A549 (cell line): ENCODE data around the gene MTCH2. TPM values are rescaled to one million over a fixed set of nuclear protein-coding genes. Genes with fewer than 3 reads are reported as not detected.
A peak's percentile ranks its signal among the peaks of the same experiment; 100 is the strongest.

Experiments used
- ATAC-seq, 2 experiments: fragments of 200-7000 bp in 1 of 2; fragments of >200 bp in 1 of 2; cut with Nextera tagmentation in 1 of 2; cut with Tn5 transposase in 1 of 2; 3 replicates each; pipeline versions ENCODE4 v1.8.0 to v1.9.1; 2018 to 2020; ENCODE audit warnings: mild to moderate bottlenecking in 1 of 2, moderate library complexity in 1 of 2
- CTCF ChIA-PET: fragments of 300-600 bp; sonication (Branson Sonifier 250); formaldehyde crosslinking; extraction: SDS; loops from one replicate; lab custom pipeline; 2021; ENCODE audit warnings: antibody characterized with exemption, inconsistent platforms; lab: Yijun Ruan, JAX
- POLR2A ChIA-PET: fragments of 350-600 bp; formaldehyde crosslinking; extraction: SDS; loops from one replicate; lab custom pipeline; 2021; ENCODE audit warnings: antibody characterized with exemption, inconsistent platforms; lab: Yijun Ruan, JAX
- DNase-seq, 2 experiments: peaks; one replicate each; pipeline versions ENCODE4 v3.0.0 to v3.0.0-alpha.2; 2011 to 2016; ENCODE audit warnings: low read depth in 1 of 2, low spot score in 1 of 2
- FAIRE-seq: peaks from 2 replicates; lab custom pipeline; 2011; peaks lifted over from hg19 to GRCh38; lab: Jason Lieb, UNC
- H3K27ac ChIP-seq, 2 experiments: fragments of >200 bp; sonication (Bioruptor Twin); formaldehyde crosslinking; 3 replicates each; pipeline ENCODE4 v1.5.1; 2016 to 2017
- H3K4me1 ChIP-seq: fragments of >200 bp; sonication (Bioruptor Twin); formaldehyde crosslinking; 3 replicates; pipeline ENCODE4 v1.6.1; 2016
- H3K4me2 ChIP-seq: fragments of >200 bp; sonication (Bioruptor Twin); formaldehyde crosslinking; 3 replicates; pipeline ENCODE4 v1.6.1; 2016
- H3K4me3 ChIP-seq: fragments of >200 bp; sonication (Bioruptor Twin); formaldehyde crosslinking; 3 replicates; pipeline ENCODE4 v1.5.1; 2016
- H3K9me3 ChIP-seq: fragments of >200 bp; sonication (Bioruptor Twin); formaldehyde crosslinking; 3 replicates; pipeline ENCODE4 v1.6.1; 2016
- ATOH8 ChIP-seq: fragments of 250-450 bp; sonication (Bioruptor Pico); IDR thresholded peaks from 2 replicates; pipeline ENCODE4 v1.5.0; 2020; ENCODE audit warnings: low read depth, mild to moderate bottlenecking, moderate library complexity
- BCL3 ChIP-seq: fragments of >200 bp; sonication (Bioruptor Twin); formaldehyde crosslinking; IDR thresholded peaks from 3 replicates; pipeline ENCODE4 v1.6.1; 2016
- BHLHE40 ChIP-seq: IDR thresholded peaks from 2 replicates; pipeline ENCODE4 v1.6.1; 2012; ENCODE audit warnings: low read depth, low read length, inconsistent platforms
- CBX2 ChIP-seq: fragments of 200-600 bp; sonication (generic); IDR thresholded peaks from 2 replicates; pipeline ENCODE4 v1.6.1; 2016; ENCODE audit warnings: low read depth, mild to moderate bottlenecking, borderline replicate concordance
- CBX8 ChIP-seq: fragments of 200-600 bp; sonication (generic); IDR thresholded peaks from 2 replicates; pipeline ENCODE4 v1.6.1; 2016
- CHD2 ChIP-seq: fragments of 150-350 bp; IDR thresholded peaks from 2 replicates; pipeline ENCODE4 v1.6.1; 2014; ENCODE audit warnings: low read length; ENCODE audit not compliant: partially characterized antibody
- E2F6 ChIP-seq: IDR thresholded peaks from 2 replicates; pipeline ENCODE4 v1.6.1; 2012; ENCODE audit warnings: low read depth, borderline replicate concordance
- EHMT2 ChIP-seq: fragments of 200-600 bp; sonication (generic); IDR thresholded peaks from 2 replicates; pipeline ENCODE4 v1.6.1; 2016; ENCODE audit warnings: antibody characterized with exemption, low read depth, mild to moderate bottlenecking, moderate library complexity
- FOSB ChIP-seq: fragments of 250-450 bp; sonication (Bioruptor Pico); IDR thresholded peaks from 2 replicates; pipeline ENCODE4 v1.5.0; 2020; ENCODE audit warnings: mild to moderate bottlenecking, moderate library complexity
- GATA3 ChIP-seq: IDR thresholded peaks from 2 replicates; pipeline ENCODE4 v1.6.1; 2012; ENCODE audit warnings: borderline replicate concordance
- HES2 ChIP-seq: fragments of >200 bp; sonication (Bioruptor Twin); formaldehyde crosslinking; IDR thresholded peaks from 2 replicates; pipeline ENCODE4 v1.6.1; 2016
- HMGXB4 ChIP-seq: fragments of 250-450 bp; sonication (Bioruptor Pico); IDR thresholded peaks from 2 replicates; pipeline ENCODE4 v1.5.0; 2021; ENCODE audit warnings: mild to moderate bottlenecking, moderate library complexity, borderline replicate concordance
- HOXB5 ChIP-seq: fragments of 250-450 bp; sonication (Bioruptor Pico); IDR thresholded peaks from 2 replicates; pipeline ENCODE4 v1.5.0; 2020; ENCODE audit warnings: mild to moderate bottlenecking, moderate library complexity
- JUNB ChIP-seq: fragments of >200 bp; sonication (Bioruptor Twin); formaldehyde crosslinking; IDR thresholded peaks from 2 replicates; pipeline ENCODE4 v1.6.1; 2016
- KDM5A ChIP-seq: fragments of 200-600 bp; sonication (generic); IDR thresholded peaks from 2 replicates; pipeline ENCODE4 v1.6.1; 2016; ENCODE audit warnings: antibody characterized with exemption, mild to moderate bottlenecking
- MAFK ChIP-seq: fragments of 450-650 bp; IDR thresholded peaks from 2 replicates; pipeline ENCODE4 v1.6.1; 2014; ENCODE audit not compliant: partially characterized antibody
- MAZ ChIP-seq: fragments of 150-350 bp; IDR thresholded peaks from 2 replicates; pipeline ENCODE4 v1.6.1; 2014; ENCODE audit warnings: antibody characterized with exemption, low read depth, low read length, borderline replicate concordance
- NFE2L2 ChIP-seq: fragments of 150-350 bp; conservative IDR thresholded peaks from 2 replicates; pipeline ENCODE4 v1.6.1; 2014; ENCODE audit warnings: low read length
- PBX3 ChIP-seq: IDR thresholded peaks from 2 replicates; pipeline ENCODE4 v1.6.1; 2012
- PHF8 ChIP-seq: fragments of 200-600 bp; sonication (generic); IDR thresholded peaks from 2 replicates; pipeline ENCODE4 v1.6.1; 2016; ENCODE audit warnings: low read depth, mild to moderate bottlenecking, antibody characterized with exemption, moderate library complexity, borderline replicate concordance
- POLR2AphosphoS2 ChIP-seq: conservative IDR thresholded peaks from 2 replicates; pipeline ENCODE4 v1.6.1; 2012; ENCODE audit warnings: low read length, improper control_type of control experiment, inconsistent platforms
- RAD21 ChIP-seq, 2 experiments: fragments of >200 bp in 1 of 2; sonication (Bioruptor Twin) in 1 of 2; formaldehyde crosslinking in 1 of 2; IDR thresholded peaks in 1 of 2; conservative IDR thresholded peaks in 1 of 2; 2 replicates in 1 of 2; 3 replicates in 1 of 2; pipeline ENCODE4 v1.6.1; 2012 to 2018; ENCODE audit warnings: inconsistent platforms in 1 of 2
- RFX5 ChIP-seq: fragments of 450-650 bp; IDR thresholded peaks from 2 replicates; pipeline ENCODE4 v1.7.1; 2014; ENCODE audit warnings: antibody characterized with exemption, mild to moderate bottlenecking, moderate library complexity
- RNF2 ChIP-seq: fragments of 200-600 bp; sonication (generic); IDR thresholded peaks from 2 replicates; pipeline ENCODE4 v1.6.1; 2016; ENCODE audit warnings: low read depth, mild to moderate bottlenecking, antibody characterized with exemption, moderate library complexity, borderline replicate concordance
- TFCP2L1 ChIP-seq: fragments of 250-450 bp; sonication (Bioruptor Pico); IDR thresholded peaks from 2 replicates; pipeline ENCODE4 v1.5.0; 2021; ENCODE audit warnings: mild to moderate bottlenecking
- USF2 ChIP-seq: fragments of 450-650 bp; IDR thresholded peaks from 2 replicates; pipeline ENCODE4 v1.6.1; 2014; ENCODE audit warnings: antibody characterized with exemption
- ZFP36 ChIP-seq: fragments of 450-650 bp; IDR thresholded peaks from 2 replicates; pipeline ENCODE4 v1.6.1; 2014; ENCODE audit warnings: borderline replicate concordance; ENCODE audit not compliant: partially characterized antibody
- ZNF302 ChIP-seq: fragments of 250-450 bp; sonication (Bioruptor Pico); IDR thresholded peaks from 2 replicates; pipeline ENCODE4 v1.9.0; 2021; ENCODE audit warnings: inconsistent platforms, mild to moderate bottlenecking, moderate library complexity
- WGBS: methylation state at CpG from one replicate; pipeline ENCODE4 v1.1.6; 2017; ENCODE audit errors: missing lambda C conversion rate; 5-methylcytosine and 5-hydroxymethylcytosine counted together
- polyA plus RNA-seq, 4 experiments: library from polyadenylated mRNA; depleted of rRNA in 3 of 4; stranded (reverse); fragments of >200 nt; fragmentation: RNase III in 1 of 4; extraction: RNeasy Plus Mini Kit Qiagen cat#74134 plus additional on column Dnase treatment in 1 of 4; gene quantifications; 2 replicates in 3 of 4; 3 replicates in 1 of 4; pipeline ENCODE4 v1.2.3, GENCODE V29; 2011 to 2017

Gene MTCH2
- polyA plus RNA-seq, 2 of the 4 experiments (the other 2 are of a cell fraction), result 179 to 222 TPM

- POLR2A ChIA-PET, result interaction anchor here (0.9 to 2.0 kb wide), 3 partner anchors 12 to 151 kb away, joined by 3 to 6 read pairs (median 3); partner anchors contain the start of genes AGBL2, PSMC3 and PTPMT1
- 71% methylated on average over 13 of the region's 13 CpGs for WGBS
- no peak for DNase-seq
- Histone ChIP-seq H3K4me3 (peak overlapping the region; percentile 88), H3K9me3 (no peaks in the 10 kb centered on the region)
- TF ChIP-seq E2F6 (no peak), JUNB (no peak), BHLHE40 (no peak), USF2 (no peak), KDM5A (no peak), CBX8 (no peak), TFCP2L1 (CRISPR knock-in tag) (no peak), RFX5 (no peak), ZNF302 (CRISPR knock-in tag) (no peak), RNF2 (no peak)
- TF ChIP-seq, all 56 proteins: peak for 0
- CTCF ChIA-PET, result interaction anchor here (0.5 to 3.1 kb wide), 6 partner anchors 8 to 699 kb away, joined by 4 to 17 read pairs (median 4); partner anchors contain the start of gene CELF1
- ATAC-seq, result no peak
- Histone ChIP-seq H3K4me1 (peaks cover 20% of the 10 kb centered on the region), H3K4me2 (peak overlapping the region; percentile 88), H3K27ac (peak overlapping the region in 1 of 2 experiments; percentile 96; a peak in 4 of 6 replicates)
- no peak for FAIRE-seq
These were observed 64.8 kb downstream of the MTCH2 start for GRCh38 chr11:47577460-47578041.

- 89% methylated on average over 11 of the region's 11 CpGs for WGBS
- POLR2A ChIA-PET, result interaction anchor here (1.1 kb wide), 1 partner anchor 8 kb away, joined by 4 read pairs; the partner anchor contains the start of gene PTPMT1
These were observed 69.0 kb downstream of the MTCH2 start for GRCh38 chr11:47573321-47573720.

More at GRCh38 chr11:47573321-47573720, 69.0 kb downstream of the MTCH2 start:
- ATAC-seq, result no peak; a peak in 1 of 6 replicates
- H3K9me3 ChIP-seq, result no peaks in the 10 kb centered on the region
- TF ChIP-seq ZFP36, result no peak
- no peak for TF ChIP-seq NFE2L2
- no peak for TF ChIP-seq EHMT2
- no peak for TF ChIP-seq MAFK
- no peak for TF ChIP-seq GATA3
- TF ChIP-seq CBX2, result no peak
- no peak for TF ChIP-seq FOSB (CRISPR knock-in tag)
- TF ChIP-seq RFX5, result no peak
- TF ChIP-seq CHD2, result no peak
- no peak for TF ChIP-seq RAD21 (conservative IDR thresholded peaks at IDR 0.05 in 1 of 2, IDR thresholded peaks at IDR 0.05 in 1 of 2)
- TF ChIP-seq HOXB5 (CRISPR knock-in tag), result no peak
- no peak for TF ChIP-seq POLR2AphosphoS2
- no peak for TF ChIP-seq HMGXB4 (CRISPR knock-in tag)
- no peak for TF ChIP-seq PHF8
- TF ChIP-seq MAZ, result no peak
- TF ChIP-seq BCL3, result no peak
- TF ChIP-seq ATOH8 (CRISPR knock-in tag), result no peak
- TF ChIP-seq PBX3, result no peak
- TF ChIP-seq CBX8, result no peak
- TF ChIP-seq HES2, result no peak
- H3K4me1 ChIP-seq, result peaks cover 12% of the 10 kb centered on the region
- H3K4me3 ChIP-seq, result no peak overlapping the region
- DNase-seq, result no peak
- no peak overlapping the region for H3K27ac ChIP-seq
- CTCF ChIA-PET, result interaction anchor here (0.7 to 1.7 kb wide), 3 partner anchors 9 to 20 kb away, joined by 4 to 6 read pairs (median 4); partner anchors contain the start of gene PTPMT1
- FAIRE-seq, result no peak
- H3K4me2 ChIP-seq, result no peak overlapping the region
